Osteoblast (primary cell): ENCODE results near the gene ZBTB21. TPM values are rescaled to one million over a fixed set of nuclear protein-coding genes. Genes with fewer than 3 reads are reported as not detected.
A peak's percentile ranks its signal among the peaks of the same experiment; 100 is the strongest.

ENCODE experiments used
- DNase-seq: peaks from one replicate; pipeline ENCODE4 v3.0.0; 2011; ENCODE audit warnings: low spot score, mixed read lengths; ENCODE audit not compliant: insufficient read length; ENCODE audit errors: missing footprints
- H2AFZ ChIP-seq: 2 replicates; pipeline ENCODE4 v1.6.0; 2011; ENCODE audit warnings: mild to moderate bottlenecking, low read length
- H3K27ac ChIP-seq: 2 replicates; pipeline ENCODE4 v1.5.1; 2011; ENCODE audit warnings: mild to moderate bottlenecking, low read depth, low read length, moderate library complexity
- H3K27me3 ChIP-seq: 2 replicates; pipeline ENCODE4 v1.6.0; 2012; ENCODE audit warnings: mild to moderate bottlenecking, control low read depth, inconsistent platforms, low read length, moderate library complexity; ENCODE audit not compliant: insufficient read depth
- H3K36me3 ChIP-seq: 2 replicates; pipeline ENCODE4 v1.5.1; 2011; ENCODE audit warnings: mild to moderate bottlenecking, low read length, control low read depth, moderate library complexity; ENCODE audit not compliant: insufficient read depth
- H3K4me1 ChIP-seq: 2 replicates; pipeline ENCODE4 v1.5.1; 2011; ENCODE audit warnings: mild to moderate bottlenecking, low read length, control low read depth, moderate library complexity; ENCODE audit not compliant: insufficient read depth
- H3K4me2 ChIP-seq: 2 replicates; pipeline ENCODE4 v1.6.0; 2011; ENCODE audit warnings: mild to moderate bottlenecking, low read length; ENCODE audit not compliant: insufficient read depth
- H3K4me3 ChIP-seq: fragments of 200-600 bp; sonication (generic); 3 replicates; pipeline ENCODE4 v1.5.1; 2012; ENCODE audit warnings: mild to moderate bottlenecking, low read length, inconsistent platforms; ENCODE audit not compliant: insufficient read depth
- H3K79me2 ChIP-seq: 2 replicates; pipeline ENCODE4 v1.6.0; 2012; ENCODE audit warnings: mild to moderate bottlenecking, low read length, control low read depth, inconsistent platforms; ENCODE audit not compliant: insufficient read depth
- H3K9me3 ChIP-seq: 2 replicates; pipeline ENCODE4 v1.5.1; 2011; ENCODE audit warnings: low read depth, low read length, control low read depth
- H4K20me1 ChIP-seq: 2 replicates; pipeline ENCODE4 v1.6.0; 2012; ENCODE audit warnings: mild to moderate bottlenecking, low read length, control low read depth; ENCODE audit not compliant: insufficient read depth
- CTCF ChIP-seq: IDR thresholded peaks from 2 replicates; pipeline ENCODE4 v1.5.1; 2011; ENCODE audit warnings: mild to moderate bottlenecking, low read depth, low read length, moderate library complexity; ENCODE audit errors: extremely low read depth
- total RNA-seq: library from RNA; depleted of rRNA; stranded (reverse); fragments of >200 nt; gene quantifications from 2 replicates; pipeline ENCODE4 v1.2.3, GENCODE V29; 2012

Gene ZBTB21
- total RNA-seq, 1 donor = 12.7 TPM

GRCh38 chr21:42037943-42038342 is 27.8 kb upstream of the ZBTB21 start:
- H3K27ac ChIP-seq = no peak overlapping the region
- no peaks in the 10 kb centered on the region for H3K36me3 ChIP-seq
- no peak overlapping the region for H3K4me2 ChIP-seq
- no peak for DNase-seq
- H4K20me1 ChIP-seq = no peaks in the 10 kb centered on the region
- H3K79me2 ChIP-seq = no peaks in the 10 kb centered on the region
- no peaks in the 10 kb centered on the region for H3K27me3 ChIP-seq
- no peaks in the 10 kb centered on the region for H3K9me3 ChIP-seq
- TF ChIP-seq CTCF = no peak
- H3K4me3 ChIP-seq = no peak overlapping the region
- no peak overlapping the region for H2AFZ ChIP-seq
- H3K4me1 ChIP-seq = peaks cover 28% of the 10 kb centered on the region

GRCh38 chr21:42037516-42037915 is 27.4 kb upstream of the ZBTB21 start:
- H3K4me2 ChIP-seq = no peak overlapping the region
- DNase-seq = peak; percentile 19
- H2AFZ ChIP-seq = no peak overlapping the region
- no peaks in the 10 kb centered on the region for H4K20me1 ChIP-seq
- H3K27ac ChIP-seq = no peak overlapping the region
- H3K27me3 ChIP-seq = no peaks in the 10 kb centered on the region
- no peak for TF ChIP-seq CTCF
- H3K36me3 ChIP-seq = no peaks in the 10 kb centered on the region
- no peaks in the 10 kb centered on the region for H3K9me3 ChIP-seq
- no peaks in the 10 kb centered on the region for H3K79me2 ChIP-seq
- peaks cover 28% of the 10 kb centered on the region for H3K4me1 ChIP-seq
- no peak overlapping the region for H3K4me3 ChIP-seq

GRCh38 chr21:42036313-42036712 is 26.2 kb upstream of the ZBTB21 start:
- no peaks in the 10 kb centered on the region for H3K9me3 ChIP-seq
- peaks cover 4% of the 10 kb centered on the region for H3K27me3 ChIP-seq
- no peaks in the 10 kb centered on the region for H3K79me2 ChIP-seq
- peaks cover 21% of the 10 kb centered on the region for H3K4me1 ChIP-seq
- H3K4me3 ChIP-seq = no peak overlapping the region
- no peaks in the 10 kb centered on the region for H4K20me1 ChIP-seq
- TF ChIP-seq CTCF = no peak
- no peak overlapping the region for H3K4me2 ChIP-seq
- no peak for DNase-seq
- H3K27ac ChIP-seq = no peak overlapping the region
- H3K36me3 ChIP-seq = no peaks in the 10 kb centered on the region
- no peak overlapping the region for H2AFZ ChIP-seq

- H3K9me3 ChIP-seq = no peaks in the 10 kb centered on the region
- H2AFZ ChIP-seq = no peak overlapping the region
- no peak overlapping the region for H3K4me2 ChIP-seq
- DNase-seq = no peak
- H3K27me3 ChIP-seq = peaks cover 4% of the 10 kb centered on the region
- H3K79me2 ChIP-seq = no peaks in the 10 kb centered on the region
- TF ChIP-seq CTCF = no peak
- H3K4me3 ChIP-seq = no peak overlapping the region
- H3K36me3 ChIP-seq = no peaks in the 10 kb centered on the region
- no peaks in the 10 kb centered on the region for H4K20me1 ChIP-seq
- H3K4me1 ChIP-seq = no peaks in the 10 kb centered on the region
- H3K27ac ChIP-seq = no peak overlapping the region
Measured at GRCh38 chr21:42032968-42033367, 22.8 kb upstream of the ZBTB21 start.
